ENCODE measurements around the gene MYO1H.

Gene MYO1H

DNA sequence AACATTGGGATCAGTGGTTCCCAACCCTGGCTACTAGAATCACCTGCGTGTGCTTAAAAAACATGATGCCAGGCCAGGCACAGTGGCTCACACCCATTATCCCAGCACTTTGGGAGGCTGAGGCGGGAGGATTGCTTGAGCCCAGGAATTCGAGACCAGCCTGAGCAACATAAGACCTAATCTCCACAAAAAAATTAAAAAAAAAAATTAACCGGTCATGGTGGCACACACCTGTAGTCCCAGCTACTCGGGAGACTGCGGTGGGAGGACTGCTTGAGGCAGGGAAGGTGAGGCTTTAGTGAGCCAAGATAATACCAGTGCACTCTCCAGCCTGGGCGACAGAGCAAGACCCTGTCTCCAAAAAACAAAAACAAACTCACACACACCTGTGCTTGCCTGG, 127.4 kb downstream of the MYO1H start:
- TF ChIP-seq CTCF (IDR thresholded peaks at IDR 0.05) = no peak

DNA sequence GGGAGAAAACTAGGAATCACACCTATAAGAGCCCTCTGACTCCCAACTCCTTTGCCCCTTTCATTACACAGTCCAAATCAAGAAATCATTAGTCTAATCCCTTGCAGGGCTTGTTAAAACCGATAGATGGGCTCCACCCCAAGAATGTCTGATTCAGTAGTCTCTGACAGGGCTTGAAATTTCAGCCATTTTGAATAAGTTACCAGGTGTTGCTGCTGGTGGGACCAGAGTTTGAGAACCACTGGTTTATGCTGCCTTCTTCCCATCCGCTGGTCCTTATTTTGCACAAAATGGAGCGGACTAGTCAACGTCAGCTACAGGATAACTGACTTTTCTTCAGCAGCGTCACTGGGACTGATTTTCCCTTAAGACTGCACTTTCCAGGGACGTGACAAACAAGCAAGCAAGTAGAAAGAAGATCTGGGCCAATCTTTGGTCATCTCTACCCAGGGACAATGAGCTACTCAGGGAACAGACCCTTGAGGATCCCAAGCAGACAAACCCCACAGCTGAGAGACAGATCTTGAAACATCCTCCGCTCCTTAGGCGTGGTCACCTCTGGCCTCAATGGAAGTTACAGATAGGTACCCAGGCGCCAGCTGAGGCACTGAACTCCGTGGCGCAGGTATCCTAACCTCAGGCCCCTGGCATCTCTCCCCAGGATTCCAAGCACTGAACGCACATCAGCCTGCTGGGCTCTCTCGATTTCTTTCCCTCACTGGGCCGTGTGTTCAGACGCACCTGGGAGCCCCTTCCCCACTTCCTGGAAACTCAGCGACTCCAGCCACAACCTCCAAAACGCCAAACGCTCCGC, 128.5 kb downstream of the MYO1H start:
- TF ChIP-seq CTCF (IDR thresholded peaks at IDR 0.05) = no peak

- TF ChIP-seq CTCF (IDR thresholded peaks at IDR 0.05) = no peak
Observed at GRCh38 chr12:109476807-109477184, 129.1 kb downstream of the MYO1H start.

GRCh38 chr12:109477185-109477962, 129.7 kb downstream of the MYO1H start, which contains the start of the genes KCTD10 and UBE3B:
TSS of gene KCTD10 (minus strand) at chr12:109477300. CDS start at chr12:109477262, 38 bp downstream.
TSS of gene UBE3B (plus strand) at chr12:109477634. CDS start at chr12:109483552, 5,918 bp downstream.
- no peak for TF ChIP-seq CTCF (IDR thresholded peaks at IDR 0.05)

- no peak for TF ChIP-seq CTCF (IDR thresholded peaks at IDR 0.05)
Observed at GRCh38 chr12:109477963-109478315, 130.2 kb downstream of the MYO1H start.

- no peak for TF ChIP-seq CTCF (IDR thresholded peaks at IDR 0.05)
Observed at GRCh38 chr12:109479761-109480160, 132.1 kb downstream of the MYO1H start.

DNA sequence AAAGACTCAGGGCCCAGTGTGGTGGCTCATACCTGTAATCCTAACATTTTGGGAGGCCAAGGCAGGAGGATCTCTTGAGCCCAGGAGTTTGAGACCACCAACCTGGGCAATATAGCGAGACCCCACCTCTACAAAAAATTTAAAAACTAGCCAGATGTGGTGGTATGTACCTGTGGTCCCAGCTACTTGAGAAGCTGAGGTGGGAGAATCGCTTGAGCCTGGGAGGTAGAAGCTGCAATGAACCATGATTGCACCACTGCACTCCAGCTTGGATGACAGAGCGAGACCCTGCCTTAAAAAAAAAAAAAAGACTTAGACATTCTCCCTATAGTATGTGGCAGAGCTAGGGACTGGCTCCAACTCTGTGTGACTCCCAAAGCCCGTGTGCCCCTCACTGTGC, 132.7 kb downstream of the MYO1H start:
- TF ChIP-seq CTCF (IDR thresholded peaks at IDR 0.05) = no peak
